ENCODE measurements around the gene RAPGEF5.

The RAPGEF5 gene

GRCh38 chr7:22356701-22357310, at the start of gene RAPGEF5:
TSS of gene RAPGEF5 (minus strand) at chr7:22357154. CDS start at chr7:22357060, 94 bp downstream.
- no peak for DNase-seq (ENCODE audit: low read depth)

GRCh38 chr7:22406715-22407114, 49.8 kb upstream of the RAPGEF5 start:
- no peak for DNase-seq (ENCODE audit: low read depth)

- no peak for DNase-seq (ENCODE audit: low read depth)
Measured at GRCh38 chr7:22404421-22405023, 47.6 kb upstream of the RAPGEF5 start.

- no peak for DNase-seq (ENCODE audit: low read depth)
Measured at GRCh38 chr7:22403344-22403743, 46.4 kb upstream of the RAPGEF5 start.

GRCh38 chr7:22402250-22402649, 45.3 kb upstream of the RAPGEF5 start:
- DNase-seq (ENCODE audit: low read depth), result no peak

GRCh38 chr7:22400936-22401553, 44.1 kb upstream of the RAPGEF5 start:
- no peak for DNase-seq (ENCODE audit: low read depth)

GRCh38 chr7:22400150-22400814, 43.3 kb upstream of the RAPGEF5 start:
- DNase-seq (ENCODE audit: low read depth), result no peak

- DNase-seq (ENCODE audit: low read depth), result no peak
Measured at GRCh38 chr7:22399546-22399945, 42.6 kb upstream of the RAPGEF5 start.

GRCh38 chr7:22399091-22399490, 42.1 kb upstream of the RAPGEF5 start:
- DNase-seq (ENCODE audit: low read depth), result no peak

- no peak for DNase-seq (ENCODE audit: low read depth)
Measured at GRCh38 chr7:22397981-22398380, 41.0 kb upstream of the RAPGEF5 start.

- no peak for DNase-seq (ENCODE audit: low read depth)
Measured at GRCh38 chr7:22395222-22395621, 38.3 kb upstream of the RAPGEF5 start.

- no peak for DNase-seq (ENCODE audit: low read depth)
Measured at GRCh38 chr7:22394739-22395138, 37.8 kb upstream of the RAPGEF5 start.

GRCh38 chr7:22393913-22394729, 37.2 kb upstream of the RAPGEF5 start:
- DNase-seq (ENCODE audit: low read depth), result no peak

GRCh38 chr7:22390516-22390915, 33.6 kb upstream of the RAPGEF5 start:
- no peak for DNase-seq (ENCODE audit: low read depth)

GRCh38 chr7:22389892-22390291, 32.9 kb upstream of the RAPGEF5 start:
- no peak for DNase-seq (ENCODE audit: low read depth)

GRCh38 chr7:22387583-22387982, 30.6 kb upstream of the RAPGEF5 start:
- no peak for DNase-seq (ENCODE audit: low read depth)

- DNase-seq (ENCODE audit: low read depth), result no peak
Measured at GRCh38 chr7:22386865-22387264, 29.9 kb upstream of the RAPGEF5 start.

- DNase-seq (ENCODE audit: low read depth), result no peak
Measured at GRCh38 chr7:22386206-22386858, 29.4 kb upstream of the RAPGEF5 start.

- DNase-seq (ENCODE audit: low read depth), result no peak
Measured at GRCh38 chr7:22385326-22385725, 28.4 kb upstream of the RAPGEF5 start.

GRCh38 chr7:22380333-22380732, 23.4 kb upstream of the RAPGEF5 start:
- no peak for DNase-seq (ENCODE audit: low read depth)

- no peak for DNase-seq (ENCODE audit: low read depth)
Measured at GRCh38 chr7:22378199-22378980, 21.4 kb upstream of the RAPGEF5 start.
